ENCODE results near the gene ARHGAP8. TPM values are rescaled to one million over a fixed set of nuclear protein-coding genes. Genes with fewer than 3 reads are reported as not detected.

Gene ARHGAP8
- total RNA-seq, 1 donor from 2014 or later = 0.98 TPM

GRCh38 chr22:44882226-44882905, 130.0 kb downstream of the ARHGAP8 start:
- DNase-seq (ENCODE audit: low spot score) = peak; percentile 28
- ATAC-seq = no peak

- DNase-seq (ENCODE audit: low spot score) (peak; percentile 34), ATAC-seq (no peak)
These were observed 130.6 kb downstream of the ARHGAP8 start for GRCh38 chr22:44883011-44883421.

GRCh38 chr22:44884562-44884961, 132.2 kb downstream of the ARHGAP8 start:
- DNase-seq (ENCODE audit: low spot score) (no peak), ATAC-seq (no peak)

GRCh38 chr22:44884968-44885805, 132.8 kb downstream of the ARHGAP8 start:
- DNase-seq (ENCODE audit: low spot score) (peak; percentile 22), ATAC-seq (no peak)

- DNase-seq (ENCODE audit: low spot score) (peak; percentile 30), ATAC-seq (no peak)
These were observed 133.5 kb downstream of the ARHGAP8 start for GRCh38 chr22:44885806-44886360.

- ATAC-seq = no peak
- DNase-seq (ENCODE audit: low spot score) = peak; percentile 33
These were observed 135.6 kb downstream of the ARHGAP8 start for GRCh38 chr22:44887941-44888366.

- no peak for ATAC-seq
- peak; percentile 35 for DNase-seq (ENCODE audit: low spot score)
These were observed 136.3 kb downstream of the ARHGAP8 start for GRCh38 chr22:44888491-44889254.

GRCh38 chr22:44889255-44889878, 137.0 kb downstream of the ARHGAP8 start:
- DNase-seq (ENCODE audit: low spot score) (peak; percentile 26), ATAC-seq (no peak)

- peak; percentile 27 for DNase-seq (ENCODE audit: low spot score)
These were observed 138.3 kb downstream of the ARHGAP8 start for GRCh38 chr22:44890416-44891292.

GRCh38 chr22:44891293-44891747, 138.9 kb downstream of the ARHGAP8 start:
- ATAC-seq (no peak), DNase-seq (ENCODE audit: low spot score) (peak; percentile 28)

More at GRCh38 chr22:44890416-44891292, 138.3 kb downstream of the ARHGAP8 start:
- ATAC-seq = no peak

GRCh38 chr22:44891791-44892190, 139.4 kb downstream of the ARHGAP8 start:
- DNase-seq (ENCODE audit: low spot score) (peak; percentile 29), ATAC-seq (no peak)

GRCh38 chr22:44892243-44892642, 139.9 kb downstream of the ARHGAP8 start:
- DNase-seq (ENCODE audit: low spot score) (peak; percentile 37), ATAC-seq (no peak)

- ATAC-seq (no peak), DNase-seq (ENCODE audit: low spot score) (peak; percentile 30)
These were observed 140.7 kb downstream of the ARHGAP8 start for GRCh38 chr22:44892803-44893730.

- ATAC-seq (no peak), DNase-seq (ENCODE audit: low spot score) (peak; percentile 30)
These were observed 141.3 kb downstream of the ARHGAP8 start for GRCh38 chr22:44893731-44894080.

- no peak for ATAC-seq
- no peak for DNase-seq (ENCODE audit: low spot score)
These were observed 141.9 kb downstream of the ARHGAP8 start for GRCh38 chr22:44894321-44894720.

GRCh38 chr22:44894782-44895181, 142.4 kb downstream of the ARHGAP8 start:
- ATAC-seq (no peak), DNase-seq (ENCODE audit: low spot score) (peak; percentile 33)

GRCh38 chr22:44895296-44896055, 143.1 kb downstream of the ARHGAP8 start:
- peak; percentile 27 for DNase-seq (ENCODE audit: low spot score)
- no peak for ATAC-seq

- no peak for ATAC-seq
- DNase-seq (ENCODE audit: low spot score) = peak; percentile 21
These were observed 145.9 kb downstream of the ARHGAP8 start for GRCh38 chr22:44898236-44898635.

All from left lobe of liver (tissue), 2 donors.